KBM-7 (cell line): ENCODE data around the gene DYNC1I1.

Experiments used
- DNase-seq: peaks from one replicate; pipeline ENCODE4 v3.0.0-alpha.2; 2015
- in situ Hi-C: fragments of 300-500 bp; cut with MboI; formaldehyde crosslinking; loops from 2 replicates; pipeline ENCODE4 v1.14.3; 2020; ENCODE audit warnings: low sequenced_read_pairs, low pct_unique_long_range_greater_than_20kb, mixed read lengths

DYNC1I1 gene

DNA sequence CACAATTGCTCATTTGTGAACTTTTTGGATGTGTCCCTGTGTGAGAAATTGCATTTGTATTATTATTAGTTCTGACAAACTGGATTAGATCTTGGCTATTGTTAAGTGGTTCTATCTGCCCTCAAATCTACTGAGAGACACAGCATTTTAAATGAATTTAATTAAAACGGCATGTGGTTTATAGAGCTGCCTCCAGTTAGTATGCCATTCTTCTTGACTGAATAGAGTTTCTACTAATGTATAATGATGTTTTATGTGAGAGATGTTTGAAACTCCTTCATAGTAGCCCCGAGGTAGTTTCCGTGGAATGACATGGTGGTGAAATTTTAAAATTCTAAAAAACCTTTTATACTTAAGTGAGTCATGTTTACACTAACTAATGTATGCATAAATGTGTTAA is 110.9 kb downstream of the DYNC1I1 start:
- no peak for DNase-seq
- in situ Hi-C loops, result no loop called here

DNA sequence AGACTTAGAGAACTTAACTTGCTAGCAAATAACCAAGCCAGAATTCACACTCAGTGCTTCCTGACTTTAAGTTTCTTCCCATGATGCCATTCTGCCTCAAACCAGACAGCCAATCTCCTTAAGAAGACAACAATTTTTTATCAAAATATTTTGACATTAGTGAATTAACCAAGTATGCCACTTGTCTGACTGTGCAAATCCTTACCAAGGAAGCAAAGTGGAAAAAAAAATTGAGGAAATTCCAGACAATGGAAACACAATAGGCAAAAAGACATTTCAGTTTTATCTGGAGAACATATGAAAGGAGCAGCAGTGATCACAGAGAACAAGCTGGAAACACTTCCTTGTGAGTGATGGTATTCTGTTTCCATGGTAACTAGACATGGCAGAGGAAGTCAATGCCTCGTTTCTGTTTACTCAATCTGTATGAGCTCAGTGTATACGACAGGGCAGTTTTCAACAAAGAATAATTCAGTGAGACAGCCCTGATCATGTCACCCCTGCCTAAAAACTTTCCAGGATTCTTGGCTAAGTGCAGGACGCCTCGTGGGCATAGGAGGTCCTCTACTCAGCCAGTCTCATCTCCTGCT is 114.2 kb downstream of the DYNC1I1 start:
- in situ Hi-C loops, result no loop called here
- DNase-seq, result no peak

- in situ Hi-C loops, result no loop called here
These were observed 121.1 kb downstream of the DYNC1I1 start for GRCh38 chr7:95893484-95893883.

GRCh38 chr7:95897557-95898251 is 125.3 kb downstream of the DYNC1I1 start:
- DNase-seq, result no peak
- in situ Hi-C loops, result no loop called here

More at GRCh38 chr7:95893484-95893883, 121.1 kb downstream of the DYNC1I1 start:
- DNase-seq, result no peak

- in situ Hi-C loops, result loop anchor here (25.0 kb wide), 1 partner anchor 1137 kb away; no protein-coding TSS in a partner anchor
- no peak for DNase-seq
These were observed 127.7 kb downstream of the DYNC1I1 start for GRCh38 chr7:95899919-95900513.

- in situ Hi-C loops, result loop anchor here (25.0 kb wide), 1 partner anchor 1136 kb away; no protein-coding TSS in a partner anchor
These were observed 128.7 kb downstream of the DYNC1I1 start for GRCh38 chr7:95901006-95901405.

GRCh38 chr7:95904099-95904498 is 131.7 kb downstream of the DYNC1I1 start:
- in situ Hi-C loops, result loop anchor here (25.0 kb wide), 1 partner anchor 1133 kb away; no protein-coding TSS in a partner anchor
- peak; percentile 18 for DNase-seq

More at GRCh38 chr7:95901006-95901405, 128.7 kb downstream of the DYNC1I1 start:
- no peak for DNase-seq

DNA sequence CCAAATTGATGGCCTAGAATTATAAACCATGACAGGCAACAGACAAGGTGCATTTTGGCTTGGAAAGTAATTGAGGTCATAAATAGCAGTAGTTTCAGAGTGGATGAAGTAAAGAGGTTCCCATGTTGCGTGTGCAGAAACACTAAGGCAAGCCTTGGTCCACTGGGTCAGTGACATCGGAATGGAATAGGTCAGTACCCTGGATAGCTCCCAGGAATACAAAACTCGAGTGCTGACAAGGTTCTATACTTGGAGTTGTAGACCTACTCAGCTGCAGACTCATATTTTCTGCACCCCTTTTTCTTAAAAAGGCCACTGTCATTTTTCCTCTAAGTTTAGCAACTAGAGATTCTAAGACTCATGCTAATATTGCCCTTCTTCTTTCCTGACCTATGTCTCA is 132.8 kb downstream of the DYNC1I1 start:
- no peak for DNase-seq
- in situ Hi-C loops, result loop anchor here (25.0 kb wide), 1 partner anchor 1132 kb away; no protein-coding TSS in a partner anchor

DNA sequence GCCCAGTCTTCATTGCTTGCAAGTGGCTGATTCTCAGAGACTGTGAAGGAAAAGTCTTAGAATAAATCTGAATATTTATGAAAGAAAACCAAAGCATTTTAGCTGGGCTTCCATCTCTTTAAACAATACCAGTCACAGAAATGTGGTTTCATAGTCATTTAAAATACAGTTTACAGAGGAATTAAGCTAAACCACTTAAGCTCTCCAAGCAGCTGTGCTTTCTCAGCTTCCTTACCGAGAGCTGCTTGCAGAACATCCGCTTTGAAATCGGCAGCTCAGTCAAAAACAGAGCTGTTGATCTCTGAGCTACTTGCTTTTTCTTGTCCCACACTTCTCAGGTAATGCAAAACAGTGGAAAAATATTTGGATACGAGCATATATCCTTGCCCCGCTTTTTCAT is 134.5 kb downstream of the DYNC1I1 start:
- in situ Hi-C loops, result loop anchor here (25.0 kb wide), 1 partner anchor 1130 kb away; no protein-coding TSS in a partner anchor
- no peak for DNase-seq

DNA sequence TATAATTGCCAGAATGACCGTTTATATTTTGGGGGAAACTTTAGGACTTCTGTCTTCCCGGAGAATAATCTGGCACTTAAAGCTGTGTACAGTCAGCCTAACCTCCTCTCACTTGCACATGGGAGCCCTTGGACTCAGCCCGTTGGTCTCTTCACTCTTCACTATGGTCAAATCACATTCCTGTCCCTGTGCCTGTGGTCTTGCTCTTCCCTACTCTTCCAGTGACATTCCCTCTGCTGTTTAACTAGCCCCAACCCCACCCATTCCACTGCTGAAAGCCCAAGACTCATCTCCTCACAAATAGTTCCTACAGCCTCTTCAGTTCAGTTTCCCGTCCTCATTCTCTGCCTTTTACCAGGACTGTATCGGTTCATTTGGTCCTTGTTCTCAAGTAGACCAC is 135.0 kb downstream of the DYNC1I1 start:
- no peak for DNase-seq
- in situ Hi-C loops, result loop anchor here (25.0 kb wide), 1 partner anchor 1130 kb away; no protein-coding TSS in a partner anchor

- in situ Hi-C loops, result loop anchor here (25.0 kb wide), 1 partner anchor 1129 kb away; no protein-coding TSS in a partner anchor
- no peak for DNase-seq
These were observed 136.1 kb downstream of the DYNC1I1 start for GRCh38 chr7:95908499-95908898.

DNA sequence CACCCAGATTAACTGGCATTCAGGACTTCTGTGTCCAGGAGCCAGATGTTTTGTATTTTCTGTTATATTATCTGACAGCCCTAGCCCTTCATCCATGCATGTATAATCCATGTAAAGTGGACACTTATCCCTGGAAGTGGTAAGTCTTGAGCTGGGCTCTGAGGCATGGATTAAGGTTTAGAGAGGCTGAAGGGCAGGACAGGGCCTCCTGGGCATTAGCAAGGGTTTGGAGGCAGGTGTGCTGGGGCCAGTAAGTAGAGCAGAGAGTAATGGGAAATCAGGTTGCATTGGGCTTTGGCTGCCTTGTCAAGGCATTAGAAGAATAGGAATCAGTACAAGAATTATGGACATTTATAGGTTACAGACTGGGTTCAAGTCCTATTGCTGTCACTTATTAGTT is 138.0 kb downstream of the DYNC1I1 start:
- DNase-seq, result no peak
- in situ Hi-C loops, result loop anchor here (25.0 kb wide), 1 partner anchor 1127 kb away; no protein-coding TSS in a partner anchor

- in situ Hi-C loops, result loop anchor here (25.0 kb wide), 1 partner anchor 1122 kb away; no protein-coding TSS in a partner anchor
These were observed 143.4 kb downstream of the DYNC1I1 start for GRCh38 chr7:95915731-95916130.

DNA sequence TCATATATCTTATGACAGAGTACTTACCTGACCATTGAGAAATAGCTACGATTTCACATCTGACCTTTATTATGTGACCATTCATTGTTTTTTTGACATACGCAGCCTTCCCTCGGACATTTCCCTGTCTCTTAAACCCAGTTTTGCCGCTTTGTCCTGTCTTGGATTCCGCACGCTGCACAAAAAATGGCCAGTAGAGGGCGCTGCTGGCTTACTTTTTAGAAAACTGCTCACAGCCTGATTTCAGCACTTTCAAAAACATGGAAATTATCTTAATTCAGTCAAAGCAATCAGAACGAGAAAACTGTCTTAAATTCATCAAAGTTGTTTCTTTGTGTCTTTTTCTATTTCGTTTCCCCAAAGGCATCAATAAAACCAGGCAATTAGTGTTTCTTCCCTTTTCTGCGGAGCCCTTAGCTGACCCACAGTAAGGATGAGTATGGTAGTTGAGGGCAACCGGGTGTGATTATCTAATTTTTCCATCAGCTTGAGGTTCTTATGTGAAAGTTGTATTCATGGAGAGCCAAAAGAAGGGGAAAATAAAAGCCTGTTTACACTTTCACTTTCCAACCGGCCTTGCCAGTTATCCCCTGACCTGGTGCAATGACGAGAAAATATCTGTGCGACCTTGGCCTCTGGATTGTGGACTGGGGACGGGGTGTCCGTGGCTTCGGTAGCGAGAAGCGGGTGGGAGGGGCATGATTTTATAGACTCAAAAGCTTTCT is 144.4 kb downstream of the DYNC1I1 start:
- DNase-seq, result peak; percentile 75
- in situ Hi-C loops, result loop anchor here (25.0 kb wide), 1 partner anchor 1121 kb away; no protein-coding TSS in a partner anchor

More at GRCh38 chr7:95915731-95916130, 143.4 kb downstream of the DYNC1I1 start:
- no peak for DNase-seq

DNA sequence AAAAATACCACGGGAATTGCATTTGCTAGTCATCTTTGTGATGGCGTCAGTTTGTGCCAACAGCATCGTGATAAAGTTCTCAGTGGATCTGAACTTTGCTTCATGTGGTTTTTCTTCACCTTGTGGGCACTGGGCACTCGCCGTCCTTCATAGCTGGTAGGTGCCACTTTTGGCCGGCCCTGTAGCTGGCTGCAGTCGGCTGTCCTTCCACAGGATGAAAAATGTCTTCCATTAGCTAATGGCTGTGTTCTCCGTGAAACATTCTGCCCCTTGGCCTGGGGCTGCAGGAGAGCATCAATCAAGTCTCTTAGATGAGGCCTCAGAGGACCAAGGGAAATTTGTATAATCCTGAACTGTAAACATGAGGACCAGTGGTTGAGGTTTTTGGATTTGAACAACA is 145.3 kb downstream of the DYNC1I1 start:
- in situ Hi-C loops, result loop anchor here (25.0 kb wide), 1 partner anchor 1120 kb away; no protein-coding TSS in a partner anchor
- no peak for DNase-seq

- in situ Hi-C loops, result loop anchor here (25.0 kb wide), 1 partner anchor 1118 kb away; no protein-coding TSS in a partner anchor
- no peak for DNase-seq
These were observed 147.2 kb downstream of the DYNC1I1 start for GRCh38 chr7:95919556-95919955.

DNA sequence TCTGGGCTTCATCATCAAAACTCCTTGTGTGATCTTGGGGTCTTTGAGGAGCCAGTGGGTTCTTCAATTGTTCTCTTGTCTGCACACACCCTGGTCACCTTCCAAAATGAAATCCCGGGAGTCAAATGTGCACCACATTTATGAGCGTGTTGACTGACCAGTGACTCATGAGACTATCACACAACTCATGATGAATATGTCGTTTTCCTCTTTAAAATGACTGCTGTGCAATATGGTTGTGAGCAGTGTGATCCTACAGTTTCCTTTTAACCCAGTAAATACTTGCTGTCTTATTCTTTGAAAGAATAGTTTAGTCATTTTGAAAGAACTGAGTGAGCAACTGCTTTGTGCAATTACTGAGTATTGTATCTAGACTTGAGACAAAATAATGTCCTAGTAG is 149.2 kb downstream of the DYNC1I1 start:
- no peak for DNase-seq
- in situ Hi-C loops, result loop anchor here (25.0 kb wide), 1 partner anchor 1116 kb away; no protein-coding TSS in a partner anchor

DNA sequence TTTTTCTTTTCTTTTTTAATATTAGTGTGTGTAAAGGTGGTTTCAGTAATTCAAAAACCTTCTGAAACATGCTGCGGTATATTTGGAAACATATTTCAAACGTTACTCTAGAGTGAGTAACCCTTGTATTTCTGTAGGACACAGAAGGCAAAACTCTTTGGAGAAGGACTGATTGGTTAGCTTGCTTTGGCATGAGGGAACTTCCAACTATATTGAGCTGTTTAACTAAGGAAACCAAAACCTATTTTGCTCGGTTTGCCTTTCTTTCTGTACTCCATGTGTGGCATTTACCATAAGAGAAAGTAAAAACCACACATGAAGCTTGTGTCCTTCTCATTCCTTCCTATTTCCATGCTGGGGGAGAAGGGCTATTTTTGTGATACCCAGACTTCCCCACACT is 149.8 kb downstream of the DYNC1I1 start:
- in situ Hi-C loops, result loop anchor here (25.0 kb wide), 1 partner anchor 1115 kb away; no protein-coding TSS in a partner anchor
- DNase-seq, result no peak

DNA sequence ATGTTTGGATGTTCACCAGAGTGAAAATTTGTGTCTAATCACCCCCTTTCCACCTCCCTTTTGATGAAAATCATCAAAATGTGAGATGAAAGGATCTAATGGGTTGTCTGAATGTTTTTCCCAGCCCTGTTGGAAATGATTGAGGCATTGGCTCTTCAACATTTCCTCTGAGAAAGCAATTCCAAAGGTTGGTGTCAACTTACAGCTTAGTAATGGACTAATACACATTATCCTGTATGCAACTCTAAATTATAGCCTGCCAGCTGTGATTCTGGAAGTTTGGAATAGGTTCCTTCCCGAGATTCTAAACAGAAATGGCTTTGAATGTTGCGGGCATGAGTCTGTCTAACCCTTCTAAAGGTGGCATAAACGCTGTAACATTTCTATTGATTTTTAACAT is 152.9 kb downstream of the DYNC1I1 start:
- in situ Hi-C loops, result no loop called here
- DNase-seq, result no peak
